GM19193 (cell line): ENCODE data around the gene PTTG2.

Experiments used
- POLR2A ChIP-seq: IDR thresholded peaks from 4 replicates; pipeline ENCODE4 v1.6.1; 2011; ENCODE audit not compliant: insufficient read depth, insufficient read length; ENCODE audit errors: extremely low read depth

The PTTG2 gene

GRCh38 chr4:38009421-38009820 is 49.2 kb downstream of the PTTG2 start:
- TF ChIP-seq POLR2A = no peak

- no peak for TF ChIP-seq POLR2A
Measured at GRCh38 chr4:38009949-38010348, 49.8 kb downstream of the PTTG2 start.
